HepG2 (cell line): Measurements from ENCODE around the gene TBCE. TPM values are rescaled to one million over a fixed set of nuclear protein-coding genes. Genes with fewer than 3 reads are reported as not detected.

ENCODE experiments used
- ATAC-seq: fragments of 200-7000 bp; cut with Tn5 transposase; 3 replicates; pipeline ENCODE4 v1.9.1; 2020; ENCODE audit warnings: mild to moderate bottlenecking, moderate library complexity
- BruUV-seq: library from RNA; stranded (reverse); fragments of 400-500 nt; replicated peaks from 2 replicates; lab custom pipeline; 2021; lab: Mats Ljungman, UMichigan
- CTCF ChIA-PET: fragments of 300-600 bp; formaldehyde crosslinking; extraction: SDS; loops from one replicate; lab custom pipeline; 2021; ENCODE audit warnings: low total read pairs, inconsistent platforms, low intra/inter-chr PET ratio; lab: Yijun Ruan, JAX
- POLR2A ChIA-PET: fragments of 350-600 bp; sonication (Branson Sonifier 250); formaldehyde crosslinking; loops from one replicate; lab custom pipeline; 2020; ENCODE audit warnings: antibody characterized with exemption, inconsistent platforms; lab: Yijun Ruan, JAX
- DNase-seq: peaks from one replicate; pipeline ENCODE4 v3.0.0-alpha.2; 2015; ENCODE audit warnings: low spot score
- FAIRE-seq: peaks from 3 replicates; lab custom pipeline; 2011; peaks lifted over from hg19 to GRCh38; lab: Jason Lieb, UNC
- H2AFZ ChIP-seq: one replicate; pipeline ENCODE4 v1.6.1; 2011; ENCODE audit warnings: low read length, inconsistent platforms
- H3K27ac ChIP-seq: fragments of 300-600 bp; 3 replicates; pipeline ENCODE4 v1.8.0; 2011; ENCODE audit warnings: mixed run types, mild to moderate bottlenecking, mixed read lengths, low read length, inconsistent platforms; ENCODE audit not compliant: insufficient read depth; ENCODE audit errors: extremely low read length
- H3K27me3 ChIP-seq, 2 experiments: fragments of 200-600 bp in 1 of 2; 2 replicates in 1 of 2; 3 replicates in 1 of 2; pipeline versions ENCODE4 v1.6.0 to v1.8.0; 2011; ENCODE audit warnings: low read length in 2 of 2, mild to moderate bottlenecking in 2 of 2, moderate library complexity in 2 of 2, inconsistent platforms in 1 of 2; ENCODE audit not compliant: insufficient read depth in 2 of 2, control insufficient read depth in 1 of 2
- H3K36me3 ChIP-seq, 2 experiments: fragments of 200-600 bp in 1 of 2; replicated peaks in 1 of 2; 2 replicates in 1 of 2; 3 replicates in 1 of 2; pipeline versions ENCODE4 v1.5.1 to v1.8.0; 2011; ENCODE audit warnings: low read length in 2 of 2, inconsistent platforms in 1 of 2; ENCODE audit not compliant: insufficient read depth in 2 of 2, control insufficient read depth in 1 of 2
- H3K4me1 ChIP-seq: 2 replicates; pipeline ENCODE4 v1.5.1; 2012; ENCODE audit warnings: low read length, inconsistent platforms; ENCODE audit not compliant: insufficient read depth
- H3K4me2 ChIP-seq: 2 replicates; pipeline ENCODE4 v1.6.0; 2011; ENCODE audit warnings: low read depth, low read length, inconsistent platforms
- H3K4me3 ChIP-seq, 3 experiments: fragments of 200-600 bp in 1 of 3; sonication (generic), shearing (Covaris generic) in 1 of 3; replicated peaks in 1 of 3; 2 replicates each; pipeline ENCODE4 v1.5.1; 2011 to 2016; ENCODE audit warnings: low read length in 3 of 3, inconsistent platforms in 2 of 3, low read depth in 2 of 3, mild to moderate bottlenecking in 2 of 3, control low read depth in 1 of 3, mixed read lengths in 1 of 3; ENCODE audit not compliant: insufficient read depth in 1 of 3
- H3K79me2 ChIP-seq: one replicate; pipeline ENCODE4 v1.6.1; 2011; ENCODE audit warnings: low read length, inconsistent platforms; ENCODE audit not compliant: insufficient read depth
- H3K9ac ChIP-seq: 2 replicates; pipeline ENCODE4 v1.6.0; 2011; ENCODE audit warnings: mild to moderate bottlenecking, low read depth, low read length, inconsistent platforms; ENCODE audit not compliant: insufficient read depth
- H3K9me3 ChIP-seq: 2 replicates; pipeline ENCODE4 v1.5.1; 2012; ENCODE audit warnings: mild to moderate bottlenecking, low read length
- H4K20me1 ChIP-seq: 2 replicates; pipeline ENCODE4 v1.6.0; 2011; ENCODE audit warnings: inconsistent platforms, mild to moderate bottlenecking, low read length, moderate library complexity; ENCODE audit not compliant: insufficient read depth
- CCAR2 ChIP-seq: fragments of 200-400 bp; formaldehyde crosslinking; optimal IDR thresholded peaks from 2 replicates; pipeline ENCODE3; 2018; ENCODE audit warnings: low read depth, mild to moderate bottlenecking, low read length, moderate library complexity
- DMAP1 ChIP-seq: IDR thresholded peaks from 2 replicates; pipeline ENCODE4 v1.6.1; 2016
- HMG20A ChIP-seq: IDR thresholded peaks from 2 replicates; pipeline ENCODE4 v1.6.1; 2016; ENCODE audit warnings: borderline replicate concordance
- MTF2 ChIP-seq: sonication (generic); formaldehyde crosslinking; IDR thresholded peaks from 2 replicates; pipeline ENCODE4 v1.5.0; 2020; ENCODE audit warnings: missing genetic modification reagents, borderline replicate concordance
- NFIB ChIP-seq: sonication (generic); formaldehyde crosslinking; IDR thresholded peaks from 2 replicates; pipeline ENCODE4 v1.9.0; 2021; ENCODE audit warnings: missing genetic modification reagents, mild to moderate bottlenecking, borderline replicate concordance
- WGBS: methylation state at CpG from one replicate; pipeline ENCODE4 v1.1.6; 2017; ENCODE audit warnings: low lambda C conversion rate; 5-methylcytosine and 5-hydroxymethylcytosine counted together
- in situ Hi-C: cut with HindIII; loops from 2 replicates; pipeline ENCODE4 v1.10.0; 2017; ENCODE audit warnings: low pct_unique_long_range_greater_than_20kb; ENCODE audit not compliant: extremely low pct_ligation_motif_present
- intact Hi-C: fragments of 100-400 bp; cut with micrococcal nuclease; formaldehyde crosslinking; loops from one replicate; pipeline ENCODE4 v1.10.0; 2022; ENCODE audit not compliant: unreplicated experiment
- polyA plus RNA-seq, 8 experiments: library from polyadenylated mRNA; depleted of rRNA in 3 of 8; stranded (reverse) in 7 of 8; unstranded in 1 of 8; fragments of >200 nt; fragmentation: Illumina TruSeq in 4 of 8; extraction: Trizol in 4 of 8; gene quantifications; 2 replicates each; pipeline versions ENCODE4 v1.2.1 to v1.2.3, GENCODE V29; 2011 to 2016; ENCODE audit warnings: low read depth in 4 of 8, missing spikeins in 1 of 8, mixed read lengths in 1 of 8; ENCODE audit not compliant: insufficient read depth in 1 of 8
- total RNA-seq, 5 experiments: library from RNA; depleted of rRNA; stranded (reverse); fragments of >200 nt; fragmentation: Illumina TruSeq; extraction: Trizol; gene quantifications; 2 replicates each; pipeline ENCODE4 v1.2.3, GENCODE V29; 2016; ENCODE audit warnings: low read depth in 1 of 5
- TF ChIP-seq, protein P1 (sequence below): sonication (generic); formaldehyde crosslinking; IDR thresholded peaks from 2 replicates; pipeline ENCODE4 v1.4.0; 2020; ENCODE audit warnings: missing genetic modification reagents, mild to moderate bottlenecking, borderline replicate concordance
- TF ChIP-seq, protein P2 (sequence below): sonication (generic); formaldehyde crosslinking; IDR thresholded peaks from 2 replicates; pipeline ENCODE4 v1.4.0; 2020; ENCODE audit warnings: mild to moderate bottlenecking, missing genetic modification reagents
- TF ChIP-seq, protein P3 (sequence below): sonication (generic); formaldehyde crosslinking; IDR thresholded peaks from 2 replicates; pipeline ENCODE4 v1.5.0; 2020; ENCODE audit warnings: missing genetic modification reagents
- TF ChIP-seq, protein P4 (sequence below), 2 experiments: sonication (generic) in 1 of 2; formaldehyde crosslinking in 1 of 2; IDR thresholded peaks; 2 replicates each; pipeline versions ENCODE4 v1.5.1 to v1.6.1; 2011 to 2020; ENCODE audit warnings: borderline replicate concordance in 1 of 2, low read depth in 1 of 2, low read length in 1 of 2, mild to moderate bottlenecking in 1 of 2, missing genetic modification reagents in 1 of 2, moderate library complexity in 1 of 2

Gene TBCE
- total and polyA plus RNA-seq, 2 of the 13 experiments (the other 11 are each of a cell fraction or from before 2014, with no cell fraction given) = 25.6 to 31.1 TPM

DNA sequence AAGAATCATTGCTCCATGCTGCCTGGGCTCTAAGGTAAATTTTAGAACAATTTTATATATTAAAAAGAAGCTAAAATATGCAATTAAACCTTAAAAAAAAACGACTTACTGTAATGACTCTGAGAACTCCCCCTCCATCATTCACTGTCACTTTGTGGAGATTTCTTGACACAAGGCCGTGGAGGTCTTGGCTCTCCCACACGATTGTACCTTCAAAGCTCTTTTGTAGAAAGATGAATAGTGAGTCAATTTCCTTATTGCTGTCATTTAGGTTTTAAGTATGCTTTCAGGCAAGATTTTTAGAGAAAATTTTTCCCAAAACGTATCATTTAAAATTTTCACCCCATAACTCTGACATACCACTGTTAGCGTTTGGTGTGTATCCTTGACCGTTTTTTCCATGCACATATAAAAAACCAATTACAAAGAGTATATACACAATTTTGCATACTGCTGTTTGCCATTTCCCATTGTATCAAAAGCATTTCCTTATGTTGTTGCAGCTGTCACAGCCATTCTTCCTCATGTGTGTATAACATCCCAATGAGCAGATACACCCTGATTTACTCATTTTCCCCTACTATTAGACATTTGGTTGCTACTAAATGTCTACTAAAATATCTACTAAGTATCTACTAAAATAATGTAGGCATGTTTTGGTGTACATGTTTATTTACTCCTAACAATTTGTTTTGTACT lies 103.7 kb downstream of the TBCE start (continued):
- TF ChIP-seq, protein P1, sequence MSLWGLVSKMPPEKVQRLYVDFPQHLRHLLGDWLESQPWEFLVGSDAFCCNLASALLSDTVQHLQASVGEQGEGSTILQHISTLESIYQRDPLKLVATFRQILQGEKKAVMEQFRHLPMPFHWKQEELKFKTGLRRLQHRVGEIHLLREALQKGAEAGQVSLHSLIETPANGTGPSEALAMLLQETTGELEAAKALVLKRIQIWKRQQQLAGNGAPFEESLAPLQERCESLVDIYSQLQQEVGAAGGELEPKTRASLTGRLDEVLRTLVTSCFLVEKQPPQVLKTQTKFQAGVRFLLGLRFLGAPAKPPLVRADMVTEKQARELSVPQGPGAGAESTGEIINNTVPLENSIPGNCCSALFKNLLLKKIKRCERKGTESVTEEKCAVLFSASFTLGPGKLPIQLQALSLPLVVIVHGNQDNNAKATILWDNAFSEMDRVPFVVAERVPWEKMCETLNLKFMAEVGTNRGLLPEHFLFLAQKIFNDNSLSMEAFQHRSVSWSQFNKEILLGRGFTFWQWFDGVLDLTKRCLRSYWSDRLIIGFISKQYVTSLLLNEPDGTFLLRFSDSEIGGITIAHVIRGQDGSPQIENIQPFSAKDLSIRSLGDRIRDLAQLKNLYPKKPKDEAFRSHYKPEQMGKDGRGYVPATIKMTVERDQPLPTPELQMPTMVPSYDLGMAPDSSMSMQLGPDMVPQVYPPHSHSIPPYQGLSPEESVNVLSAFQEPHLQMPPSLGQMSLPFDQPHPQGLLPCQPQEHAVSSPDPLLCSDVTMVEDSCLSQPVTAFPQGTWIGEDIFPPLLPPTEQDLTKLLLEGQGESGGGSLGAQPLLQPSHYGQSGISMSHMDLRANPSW (CRISPR knock-in tag) = no peak
- no peak for TF ChIP-seq DMAP1 (CRISPR knock-in tag)
- TF ChIP-seq, protein P2, sequence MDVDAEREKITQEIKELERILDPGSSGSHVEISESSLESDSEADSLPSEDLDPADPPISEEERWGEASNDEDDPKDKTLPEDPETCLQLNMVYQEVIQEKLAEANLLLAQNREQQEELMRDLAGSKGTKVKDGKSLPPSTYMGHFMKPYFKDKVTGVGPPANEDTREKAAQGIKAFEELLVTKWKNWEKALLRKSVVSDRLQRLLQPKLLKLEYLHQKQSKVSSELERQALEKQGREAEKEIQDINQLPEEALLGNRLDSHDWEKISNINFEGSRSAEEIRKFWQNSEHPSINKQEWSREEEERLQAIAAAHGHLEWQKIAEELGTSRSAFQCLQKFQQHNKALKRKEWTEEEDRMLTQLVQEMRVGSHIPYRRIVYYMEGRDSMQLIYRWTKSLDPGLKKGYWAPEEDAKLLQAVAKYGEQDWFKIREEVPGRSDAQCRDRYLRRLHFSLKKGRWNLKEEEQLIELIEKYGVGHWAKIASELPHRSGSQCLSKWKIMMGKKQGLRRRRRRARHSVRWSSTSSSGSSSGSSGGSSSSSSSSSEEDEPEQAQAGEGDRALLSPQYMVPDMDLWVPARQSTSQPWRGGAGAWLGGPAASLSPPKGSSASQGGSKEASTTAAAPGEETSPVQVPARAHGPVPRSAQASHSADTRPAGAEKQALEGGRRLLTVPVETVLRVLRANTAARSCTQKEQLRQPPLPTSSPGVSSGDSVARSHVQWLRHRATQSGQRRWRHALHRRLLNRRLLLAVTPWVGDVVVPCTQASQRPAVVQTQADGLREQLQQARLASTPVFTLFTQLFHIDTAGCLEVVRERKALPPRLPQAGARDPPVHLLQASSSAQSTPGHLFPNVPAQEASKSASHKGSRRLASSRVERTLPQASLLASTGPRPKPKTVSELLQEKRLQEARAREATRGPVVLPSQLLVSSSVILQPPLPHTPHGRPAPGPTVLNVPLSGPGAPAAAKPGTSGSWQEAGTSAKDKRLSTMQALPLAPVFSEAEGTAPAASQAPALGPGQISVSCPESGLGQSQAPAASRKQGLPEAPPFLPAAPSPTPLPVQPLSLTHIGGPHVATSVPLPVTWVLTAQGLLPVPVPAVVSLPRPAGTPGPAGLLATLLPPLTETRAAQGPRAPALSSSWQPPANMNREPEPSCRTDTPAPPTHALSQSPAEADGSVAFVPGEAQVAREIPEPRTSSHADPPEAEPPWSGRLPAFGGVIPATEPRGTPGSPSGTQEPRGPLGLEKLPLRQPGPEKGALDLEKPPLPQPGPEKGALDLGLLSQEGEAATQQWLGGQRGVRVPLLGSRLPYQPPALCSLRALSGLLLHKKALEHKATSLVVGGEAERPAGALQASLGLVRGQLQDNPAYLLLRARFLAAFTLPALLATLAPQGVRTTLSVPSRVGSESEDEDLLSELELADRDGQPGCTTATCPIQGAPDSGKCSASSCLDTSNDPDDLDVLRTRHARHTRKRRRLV = no peak

DNA sequence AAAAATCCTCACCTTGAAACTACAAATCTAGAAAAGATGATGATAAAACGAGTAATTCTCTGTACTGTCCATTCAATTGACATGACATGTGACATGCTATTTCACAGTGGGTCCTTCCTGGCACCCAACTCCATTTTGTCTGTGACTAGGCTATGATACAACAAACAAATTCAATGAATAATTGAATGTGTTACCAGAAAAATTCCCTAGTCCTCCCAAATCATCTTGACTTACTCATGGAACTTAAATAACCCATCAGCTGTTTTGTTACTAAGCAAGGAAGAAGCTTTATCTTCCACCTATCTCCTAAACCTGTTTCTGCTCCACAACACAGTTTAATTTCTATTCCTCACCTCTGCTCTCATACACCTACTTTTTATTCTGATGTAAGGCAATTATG lies 106.6 kb downstream of the TBCE start:
- intact Hi-C loops (no loop called here), in situ Hi-C loops (no loop called here)
- Histone ChIP-seq H3K4me3 (no peak overlapping the region), H2AFZ (no peak overlapping the region), H4K20me1 (no peaks in the 10 kb centered on the region), H3K27me3 (no peaks in the 10 kb centered on the region), H3K27ac (no peak overlapping the region), H3K9ac (no peak overlapping the region), H3K79me2 (no peaks in the 10 kb centered on the region), H3K4me1 (no peaks in the 10 kb centered on the region), H3K4me2 (no peak overlapping the region), H3K36me3 (peaks cover 1 to 35% of the 10 kb centered on the region in 2 experiments; a peak in 4 of 5 replicates), H3K9me3 (no peaks in the 10 kb centered on the region)
- no TSS peak for BruUV-seq
- ChIA-PET CTCF (no interaction called here), POLR2A (no interaction called here)
- DNase-seq (no peak), ATAC-seq (no peak), FAIRE-seq (no peak)
- 93% methylated on average over 1 of the region's 1 CpG for WGBS
- TF ChIP-seq NFIB (CRISPR knock-in tag) (no peak), MTF2 (CRISPR knock-in tag) (no peak), CCAR2 (no peak), HMG20A (no peak)
- TF ChIP-seq, protein P3, sequence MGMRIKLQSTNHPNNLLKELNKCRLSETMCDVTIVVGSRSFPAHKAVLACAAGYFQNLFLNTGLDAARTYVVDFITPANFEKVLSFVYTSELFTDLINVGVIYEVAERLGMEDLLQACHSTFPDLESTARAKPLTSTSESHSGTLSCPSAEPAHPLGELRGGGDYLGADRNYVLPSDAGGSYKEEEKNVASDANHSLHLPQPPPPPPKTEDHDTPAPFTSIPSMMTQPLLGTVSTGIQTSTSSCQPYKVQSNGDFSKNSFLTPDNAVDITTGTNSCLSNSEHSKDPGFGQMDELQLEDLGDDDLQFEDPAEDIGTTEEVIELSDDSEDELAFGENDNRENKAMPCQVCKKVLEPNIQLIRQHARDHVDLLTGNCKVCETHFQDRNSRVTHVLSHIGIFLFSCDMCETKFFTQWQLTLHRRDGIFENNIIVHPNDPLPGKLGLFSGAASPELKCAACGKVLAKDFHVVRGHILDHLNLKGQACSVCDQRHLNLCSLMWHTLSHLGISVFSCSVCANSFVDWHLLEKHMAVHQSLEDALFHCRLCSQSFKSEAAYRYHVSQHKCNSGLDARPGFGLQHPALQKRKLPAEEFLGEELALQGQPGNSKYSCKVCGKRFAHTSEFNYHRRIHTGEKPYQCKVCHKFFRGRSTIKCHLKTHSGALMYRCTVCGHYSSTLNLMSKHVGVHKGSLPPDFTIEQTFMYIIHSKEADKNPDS = no peak
- TF ChIP-seq, protein P4, sequence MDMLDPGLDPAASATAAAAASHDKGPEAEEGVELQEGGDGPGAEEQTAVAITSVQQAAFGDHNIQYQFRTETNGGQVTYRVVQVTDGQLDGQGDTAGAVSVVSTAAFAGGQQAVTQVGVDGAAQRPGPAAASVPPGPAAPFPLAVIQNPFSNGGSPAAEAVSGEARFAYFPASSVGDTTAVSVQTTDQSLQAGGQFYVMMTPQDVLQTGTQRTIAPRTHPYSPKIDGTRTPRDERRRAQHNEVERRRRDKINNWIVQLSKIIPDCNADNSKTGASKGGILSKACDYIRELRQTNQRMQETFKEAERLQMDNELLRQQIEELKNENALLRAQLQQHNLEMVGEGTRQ (IDR thresholded peaks at IDR 0.05; ENCODE audit: low read depth, low read length) = no peak
- TF ChIP-seq, protein P4 (CRISPR knock-in tag; IDR thresholded peaks at IDR 0.05; ENCODE audit: borderline replicate concordance) = no peak
